PFSK-1 (cell line): ENCODE data around the gene EBP.

Experiments
- FOXP2 ChIP-seq: optimal IDR thresholded peaks from 2 replicates; pipeline ENCODE3; 2011; ENCODE audit warnings: borderline replicate concordance, control low read depth, inconsistent platforms; ENCODE audit not compliant: insufficient read depth; ENCODE audit errors: extremely low read length, extremely low read depth
- POLR2AphosphoS5 ChIP-seq: IDR thresholded peaks from 2 replicates; pipeline ENCODE4 v1.6.1; 2012; ENCODE audit warnings: low read depth, mild to moderate bottlenecking, control low read depth, low read length, moderate library complexity
- REST ChIP-seq, 2 experiments: IDR thresholded peaks; 2 replicates each; pipeline versions ENCODE4 v1.6.1 to v1.8.0; 2011 to 2012; ENCODE audit warnings: low read depth in 2 of 2, low read length in 2 of 2, control low read depth in 1 of 2, inconsistent platforms in 1 of 2, mild to moderate bottlenecking in 1 of 2, moderate library complexity in 1 of 2; ENCODE audit not compliant: insufficient read depth in 1 of 2
- SIN3A ChIP-seq: IDR thresholded peaks from 2 replicates; pipeline ENCODE4 v1.6.1; 2012; ENCODE audit warnings: mild to moderate bottlenecking, low read length, moderate library complexity, borderline replicate concordance; ENCODE audit not compliant: insufficient read depth
- TAF1 ChIP-seq: IDR thresholded peaks from 2 replicates; pipeline ENCODE4 v1.6.1; 2012; ENCODE audit warnings: low read length, control low read depth, borderline replicate concordance; ENCODE audit not compliant: insufficient read depth

Gene EBP

GRCh38 chrX:48520455-48520854 lies 1.2 kb upstream of the EBP start:
- TF ChIP-seq FOXP2 (no peak), SIN3A (no peak), TAF1 (no peak), REST (IDR thresholded peaks at IDR 0.05; ENCODE audit: insufficient read depth in 1 of 2, low read depth in 2 of 2, low read length in 2 of 2) (no peak), POLR2AphosphoS5 (no peak)

- TF ChIP-seq TAF1 = no peak
- no peak for TF ChIP-seq SIN3A
- TF ChIP-seq FOXP2 = no peak
- no peak for TF ChIP-seq REST (IDR thresholded peaks at IDR 0.05; ENCODE audit: insufficient read depth in 1 of 2, low read depth in 2 of 2, low read length in 2 of 2)
- TF ChIP-seq POLR2AphosphoS5 = no peak
These were observed 644 bp upstream of the EBP start for GRCh38 chrX:48520976-48521352.

GRCh38 chrX:48522291-48522690 lies 683 bp downstream of the EBP start:
- TF ChIP-seq FOXP2 = no peak
- TF ChIP-seq TAF1 = no peak

- no peak for TF ChIP-seq POLR2AphosphoS5
- no peak for TF ChIP-seq SIN3A
- no peak for TF ChIP-seq TAF1
- TF ChIP-seq FOXP2 = no peak
- TF ChIP-seq REST (IDR thresholded peaks at IDR 0.05; ENCODE audit: insufficient read depth in 1 of 2, low read depth in 2 of 2, low read length in 2 of 2) = no peak
These were observed 2.1 kb downstream of the EBP start for GRCh38 chrX:48523682-48524081.

- TF ChIP-seq REST (IDR thresholded peaks at IDR 0.05; ENCODE audit: insufficient read depth in 1 of 2, low read depth in 2 of 2, low read length in 2 of 2) = no peak
- TF ChIP-seq TAF1 = no peak
- TF ChIP-seq POLR2AphosphoS5 = no peak
- no peak for TF ChIP-seq FOXP2
- TF ChIP-seq SIN3A = no peak
These were observed 9.1 kb downstream of the EBP start for GRCh38 chrX:48530736-48531135.
